ENCODE measurements around the gene SOX6. TPM values are rescaled to one million over a fixed set of nuclear protein-coding genes. Genes with fewer than 3 reads are reported as not detected.

Gene SOX6
- total and polyA plus RNA-seq, 2 of the 13 experiments (the other 11 are each of a cell fraction or from before 2014, with no cell fraction given): 2.6 to 11.2 TPM

DNA sequence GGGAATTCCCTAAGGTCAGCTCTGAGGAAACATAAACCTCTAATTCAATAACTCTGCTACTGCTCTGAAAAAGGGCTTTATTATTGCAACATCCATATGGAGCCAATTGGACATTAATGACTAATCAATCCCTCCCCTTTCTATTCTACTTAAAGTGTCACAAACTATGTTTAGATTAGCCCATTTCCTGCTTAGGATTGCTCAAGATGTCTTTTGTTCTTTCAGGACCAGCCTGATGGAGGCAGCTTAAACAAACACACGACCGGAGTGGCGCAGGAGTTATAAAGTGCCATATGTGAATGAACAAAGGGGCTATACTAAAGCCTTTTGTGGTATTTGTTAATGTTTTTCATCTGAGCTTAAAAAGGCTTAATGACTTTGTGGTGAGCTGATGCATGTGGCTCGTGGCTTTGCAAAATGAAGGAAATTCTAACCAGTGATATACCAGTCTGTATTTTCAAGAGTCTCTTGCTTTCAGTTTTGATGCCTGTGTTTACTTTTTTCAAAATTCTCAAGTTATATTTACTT is 354.4 kb downstream of the SOX6 start (continued):
- TF ChIP-seq, protein P1, sequence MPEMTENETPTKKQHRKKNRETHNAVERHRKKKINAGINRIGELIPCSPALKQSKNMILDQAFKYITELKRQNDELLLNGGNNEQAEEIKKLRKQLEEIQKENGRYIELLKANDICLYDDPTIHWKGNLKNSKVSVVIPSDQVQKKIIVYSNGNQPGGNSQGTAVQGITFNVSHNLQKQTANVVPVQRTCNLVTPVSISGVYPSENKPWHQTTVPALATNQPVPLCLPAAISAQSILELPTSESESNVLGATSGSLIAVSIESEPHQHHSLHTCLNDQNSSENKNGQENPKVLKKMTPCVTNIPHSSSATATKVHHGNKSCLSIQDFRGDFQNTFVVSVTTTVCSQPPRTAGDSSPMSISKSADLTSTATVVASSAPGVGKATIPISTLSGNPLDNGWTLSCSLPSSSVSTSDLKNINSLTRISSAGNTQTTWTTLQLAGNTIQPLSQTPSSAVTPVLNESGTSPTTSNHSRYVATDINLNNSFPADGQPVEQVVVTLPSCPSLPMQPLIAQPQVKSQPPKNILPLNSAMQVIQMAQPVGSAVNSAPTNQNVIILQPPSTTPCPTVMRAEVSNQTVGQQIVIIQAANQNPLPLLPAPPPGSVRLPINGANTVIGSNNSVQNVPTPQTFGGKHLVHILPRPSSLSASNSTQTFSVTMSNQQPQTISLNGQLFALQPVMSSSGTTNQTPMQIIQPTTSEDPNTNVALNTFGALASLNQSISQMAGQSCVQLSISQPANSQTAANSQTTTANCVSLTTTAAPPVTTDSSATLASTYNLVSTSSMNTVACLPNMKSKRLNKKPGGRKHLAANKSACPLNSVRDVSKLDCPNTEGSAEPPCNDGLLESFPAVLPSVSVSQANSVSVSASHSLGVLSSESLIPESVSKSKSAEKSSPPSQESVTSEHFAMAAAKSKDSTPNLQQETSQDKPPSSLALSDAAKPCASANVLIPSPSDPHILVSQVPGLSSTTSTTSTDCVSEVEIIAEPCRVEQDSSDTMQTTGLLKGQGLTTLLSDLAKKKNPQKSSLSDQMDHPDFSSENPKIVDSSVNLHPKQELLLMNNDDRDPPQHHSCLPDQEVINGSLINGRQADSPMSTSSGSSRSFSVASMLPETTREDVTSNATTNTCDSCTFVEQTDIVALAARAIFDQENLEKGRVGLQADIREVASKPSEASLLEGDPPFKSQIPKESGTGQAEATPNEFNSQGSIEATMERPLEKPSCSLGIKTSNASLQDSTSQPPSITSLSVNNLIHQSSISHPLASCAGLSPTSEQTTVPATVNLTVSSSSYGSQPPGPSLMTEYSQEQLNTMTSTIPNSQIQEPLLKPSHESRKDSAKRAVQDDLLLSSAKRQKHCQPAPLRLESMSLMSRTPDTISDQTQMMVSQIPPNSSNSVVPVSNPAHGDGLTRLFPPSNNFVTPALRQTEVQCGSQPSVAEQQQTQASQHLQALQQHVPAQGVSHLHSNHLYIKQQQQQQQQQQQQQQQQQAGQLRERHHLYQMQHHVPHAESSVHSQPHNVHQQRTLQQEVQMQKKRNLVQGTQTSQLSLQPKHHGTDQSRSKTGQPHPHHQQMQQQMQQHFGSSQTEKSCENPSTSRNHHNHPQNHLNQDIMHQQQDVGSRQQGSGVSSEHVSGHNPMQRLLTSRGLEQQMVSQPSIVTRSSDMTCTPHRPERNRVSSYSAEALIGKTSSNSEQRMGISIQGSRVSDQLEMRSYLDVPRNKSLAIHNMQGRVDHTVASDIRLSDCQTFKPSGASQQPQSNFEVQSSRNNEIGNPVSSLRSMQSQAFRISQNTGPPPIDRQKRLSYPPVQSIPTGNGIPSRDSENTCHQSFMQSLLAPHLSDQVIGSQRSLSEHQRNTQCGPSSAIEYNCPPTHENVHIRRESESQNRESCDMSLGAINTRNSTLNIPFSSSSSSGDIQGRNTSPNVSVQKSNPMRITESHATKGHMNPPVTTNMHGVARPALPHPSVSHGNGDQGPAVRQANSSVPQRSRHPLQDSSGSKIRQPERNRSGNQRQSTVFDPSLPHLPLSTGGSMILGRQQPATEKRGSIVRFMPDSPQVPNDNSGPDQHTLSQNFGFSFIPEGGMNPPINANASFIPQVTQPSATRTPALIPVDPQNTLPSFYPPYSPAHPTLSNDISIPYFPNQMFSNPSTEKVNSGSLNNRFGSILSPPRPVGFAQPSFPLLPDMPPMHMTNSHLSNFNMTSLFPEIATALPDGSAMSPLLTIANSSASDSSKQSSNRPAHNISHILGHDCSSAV (CRISPR knock-in tag; IDR thresholded peaks at IDR 0.05; ENCODE audit: borderline replicate concordance): no peak
- TF ChIP-seq HDAC6 (IDR thresholded peaks at IDR 0.05; ENCODE audit: low read depth, low read length) (no peak), ZNF605 (CRISPR knock-in tag; IDR thresholded peaks at IDR 0.05) (no peak), TFAP4 (IDR thresholded peaks at IDR 0.05; ENCODE audit: borderline replicate concordance, low read depth) (0 out of 2 replicates have a peak, but pooled peaks have one; percentile 28), ARID5B (CRISPR knock-in tag; IDR thresholded peaks at IDR 0.05) (peak; percentile 96), GMEB1 (CRISPR knock-in tag; IDR thresholded peaks at IDR 0.05; ENCODE audit: borderline replicate concordance) (0 out of 2 replicates have a peak, but pooled peaks have one; percentile 22), EP300 (IDR thresholded peaks at IDR 0.05; ENCODE audit: low read depth in 2 of 2, low read length in 2 of 2) (peak; percentile 41 to 64; a peak in 3 of 4 replicates), EP300 (CRISPR knock-in tag; IDR thresholded peaks at IDR 0.05; ENCODE audit: borderline replicate concordance) (peak; percentile 42; the same call in 1 of the 2 replicates), SOX13 (IDR thresholded peaks at IDR 0.05) (peak; percentile 99), SOX13 (CRISPR knock-in tag; conservative IDR thresholded peaks at IDR 0.05 in 1 of 2, IDR thresholded peaks at IDR 0.05 in 1 of 2) (peak in 1 of 2 experiments; percentile 100; a peak in 2 of 4 replicates), IRF9 (CRISPR knock-in tag; IDR thresholded peaks at IDR 0.05; ENCODE audit: borderline replicate concordance) (no peak), CEBPB (IDR thresholded peaks at IDR 0.05; ENCODE audit: borderline replicate concordance, low read depth, low read length) (peak; percentile 94)
